CD14-positive monocyte (primary cell): ENCODE measurements around the gene DNAJC7. TPM values are rescaled to one million over a fixed set of nuclear protein-coding genes. Genes with fewer than 3 reads are reported as not detected.

ENCODE experiments used
- DNase-seq, 3 donors: peaks; one replicate each; pipeline ENCODE4 v3.0.0-alpha.2; 2011 to 2022
- H2AFZ ChIP-seq: 2 replicates; pipeline ENCODE4 v1.6.0; 2012; ENCODE audit warnings: mild to moderate bottlenecking, low read depth, low read length, inconsistent platforms; ENCODE audit not compliant: insufficient read depth, poor library complexity, severe bottlenecking
- H3K27ac ChIP-seq, 2 donors: 1 replicate in 1 of 2; 2 replicates in 1 of 2; pipeline ENCODE4 v1.5.1; 2012 to 2013; ENCODE audit warnings: low read length in 2 of 2, control low read depth in 1 of 2, inconsistent platforms in 1 of 2, low read depth in 1 of 2, mild to moderate bottlenecking in 1 of 2
- H3K27me3 ChIP-seq, 2 donors: one replicate each; pipeline versions ENCODE4 v1.6.0 to v1.6.1; 2011 to 2013; ENCODE audit warnings: low read length in 2 of 2; ENCODE audit not compliant: control insufficient read depth in 2 of 2, insufficient read depth in 2 of 2
- H3K36me3 ChIP-seq, 2 donors: replicated peaks in 1 of 2; 1 replicate in 1 of 2; 2 replicates in 1 of 2; pipeline versions ENCODE4 v1.5.1 to v1.6.1; 2012 to 2013; ENCODE audit warnings: low read length in 2 of 2, control low read depth in 1 of 2, inconsistent platforms in 1 of 2, mild to moderate bottlenecking in 1 of 2; ENCODE audit not compliant: insufficient read depth in 2 of 2, control insufficient read depth in 1 of 2
- H3K4me1 ChIP-seq, 2 donors: 1 replicate in 1 of 2; 2 replicates in 1 of 2; pipeline versions ENCODE4 v1.5.1 to v1.6.1; 2012 to 2013; ENCODE audit warnings: low read length in 2 of 2, control low read depth in 1 of 2, inconsistent platforms in 1 of 2, mild to moderate bottlenecking in 1 of 2, moderate library complexity in 1 of 2; ENCODE audit not compliant: insufficient read depth in 2 of 2, control insufficient read depth in 1 of 2
- H3K4me2 ChIP-seq: replicated peaks from 2 replicates; pipeline ENCODE3; 2012; ENCODE audit warnings: low read length, moderate library complexity, mild to moderate bottlenecking; ENCODE audit not compliant: poor library complexity, severe bottlenecking; ENCODE audit errors: extremely low read depth
- H3K4me3 ChIP-seq, 3 experiments: fragments of 200-600 bp in 1 of 3; sonication (generic) in 1 of 3; replicated peaks in 1 of 3; 1 replicate in 2 of 3; 2 replicates in 1 of 3; pipeline ENCODE4 v1.5.1; 2011 to 2013; ENCODE audit warnings: low read length in 3 of 3, mild to moderate bottlenecking in 3 of 3, control low read depth in 2 of 3, low read depth in 2 of 3, inconsistent platforms in 1 of 3, moderate library complexity in 1 of 3
- H3K79me2 ChIP-seq: 2 replicates; pipeline ENCODE4 v1.6.0; 2012; ENCODE audit warnings: mild to moderate bottlenecking, control low read depth, inconsistent platforms, low read length, moderate library complexity; ENCODE audit not compliant: insufficient read depth
- H3K9ac ChIP-seq: 2 replicates; pipeline ENCODE4 v1.6.0; 2017; ENCODE audit warnings: low read length, mild to moderate bottlenecking; ENCODE audit not compliant: insufficient read depth, poor library complexity, severe bottlenecking
- H3K9me3 ChIP-seq, 2 donors: replicated peaks in 1 of 2; 1 replicate in 1 of 2; 2 replicates in 1 of 2; pipeline versions ENCODE4 v1.5.1 to v1.6.1; 2012 to 2013; ENCODE audit warnings: low read length in 2 of 2, control low read depth in 1 of 2; ENCODE audit not compliant: control insufficient read depth in 1 of 2, insufficient read depth in 1 of 2
- H4K20me1 ChIP-seq: 2 replicates; pipeline ENCODE4 v1.6.0; 2012; ENCODE audit warnings: mild to moderate bottlenecking, low read length, control low read depth, moderate library complexity; ENCODE audit not compliant: insufficient read depth
- H3K27ac Mint-ChIP-seq, 7 donors: one replicate each; pipeline ENCODE4 v1.8.0; 2020; ENCODE audit warnings: mild to moderate bottlenecking in 7 of 7, mixed read lengths in 7 of 7, moderate library complexity in 6 of 7, inconsistent platforms in 2 of 7
- H3K27me3 Mint-ChIP-seq, 3 donors: one replicate each; pipeline ENCODE4 v1.8.0; 2021 to 2022; ENCODE audit warnings: low read depth in 3 of 3, mild to moderate bottlenecking in 3 of 3, mixed read lengths in 3 of 3, moderate library complexity in 3 of 3, inconsistent platforms in 1 of 3
- H3K36me3 Mint-ChIP-seq, 2 donors: one replicate each; pipeline ENCODE4 v1.8.0; 2020; ENCODE audit warnings: mixed read lengths in 2 of 2, inconsistent platforms in 1 of 2, mild to moderate bottlenecking in 1 of 2
- H3K4me1 Mint-ChIP-seq: one replicate; pipeline ENCODE4 v1.8.0; 2020; ENCODE audit warnings: mild to moderate bottlenecking, mixed read lengths
- H3K4me3 Mint-ChIP-seq, 2 donors: one replicate each; pipeline ENCODE4 v1.8.0; 2020; ENCODE audit warnings: mild to moderate bottlenecking in 2 of 2, mixed read lengths in 2 of 2, moderate library complexity in 1 of 2
- H3K9me3 Mint-ChIP-seq, 7 donors: one replicate each; pipeline ENCODE4 v1.8.0; 2020 to 2022; ENCODE audit warnings: mixed read lengths in 7 of 7, mild to moderate bottlenecking in 6 of 7, moderate library complexity in 6 of 7, inconsistent platforms in 2 of 7
- CTCF ChIP-seq: fragments of 200-600 bp; IDR thresholded peaks from one replicate; pipeline ENCODE4 v1.8.0; 2022; ENCODE audit warnings: antibody characterized with exemption, mild to moderate bottlenecking
- WGBS: methylation state at CpG from one replicate; pipeline ENCODE4 v1.1.5; 2013; ENCODE audit warnings: missing lambda C conversion rate; ENCODE audit not compliant: insufficient coverage; 5-methylcytosine and 5-hydroxymethylcytosine counted together
- intact Hi-C, 2 donors: fragments of 100-400 bp; cut with micrococcal nuclease; formaldehyde crosslinking; loops; one replicate each; pipeline versions ENCODE4 v1.15.0 to v1.15.1; 2023
- polyA plus RNA-seq, 3 donors: library from polyadenylated mRNA; depleted of rRNA in 1 of 3; unstranded in 2 of 3; stranded (reverse) in 1 of 3; fragments of 300-500 nt in 2 of 3; fragments of >200 nt in 1 of 3; fragmentation: Illumina TruSeq in 2 of 3; gene quantifications; 1 replicate in 2 of 3; 2 replicates in 1 of 3; pipeline ENCODE4 v1.2.3, GENCODE V29; 2012 to 2021

Gene DNAJC7
- polyA plus RNA-seq, 3 donors = 29.1 to 79.7 (median 59.6) TPM

GRCh38 chr17:42002792-42003301 is 14.4 kb downstream of the DNAJC7 start:
- intact Hi-C loops = no loop called here
- no peak for TF ChIP-seq CTCF
- peak overlapping the region in 3 of 7 donors; percentile 32 to 65 (median 48) for H3K27ac Mint-ChIP-seq
- Histone ChIP-seq H3K27ac (peak overlapping the region in 1 of 2 donors; percentile 60), H3K36me3 (peaks cover 41 to 62% of the 10 kb centered on the region in 2 donors), H3K9ac (no peak overlapping the region), H3K27me3 (no peaks in the 10 kb centered on the region), H3K79me2 (peaks cover 89% of the 10 kb centered on the region), H3K4me2 (no peak overlapping the region), H4K20me1 (peaks cover 97% of the 10 kb centered on the region), H3K9me3 (no peaks in the 10 kb centered on the region), H2AFZ (no peak overlapping the region), H3K4me3 (no peak overlapping the region), H3K4me1 (peaks cover 11 to 20% of the 10 kb centered on the region in 2 donors)
- H3K4me1 Mint-ChIP-seq = peaks cover 50% of the 10 kb centered on the region
- H3K4me3 Mint-ChIP-seq = no peak overlapping the region
- DNase-seq = no peak
- peaks cover 44 to 56% of the 10 kb centered on the region in 2 donors for H3K36me3 Mint-ChIP-seq
- WGBS = 100% methylated on average over 2 of the region's 3 CpGs
- H3K27me3 Mint-ChIP-seq = no peaks in the 10 kb centered on the region
- no peaks in the 10 kb centered on the region for H3K9me3 Mint-ChIP-seq

GRCh38 chr17:42002175-42002791 is 15.0 kb downstream of the DNAJC7 start:
- H3K27me3 Mint-ChIP-seq = no peaks in the 10 kb centered on the region
- intact Hi-C loops = no loop called here
- no peak for DNase-seq
- no peaks in the 10 kb centered on the region for H3K9me3 Mint-ChIP-seq
- H3K4me3 Mint-ChIP-seq = no peak overlapping the region
- TF ChIP-seq CTCF = no peak
- Histone ChIP-seq H2AFZ (no peak overlapping the region), H3K9me3 (no peaks in the 10 kb centered on the region), H3K79me2 (peaks cover 89% of the 10 kb centered on the region), H3K9ac (no peak overlapping the region), H3K36me3 (peaks cover 46 to 68% of the 10 kb centered on the region in 2 donors), H3K27ac (peak overlapping the region in 1 of 2 donors; percentile 60), H3K4me3 (no peak overlapping the region), H3K4me2 (no peak overlapping the region), H3K27me3 (no peaks in the 10 kb centered on the region), H4K20me1 (peaks cover 97% of the 10 kb centered on the region), H3K4me1 (peaks cover 11 to 20% of the 10 kb centered on the region in 2 donors)
- H3K27ac Mint-ChIP-seq = peak overlapping the region in 1 of 7 donors; percentile 54
- H3K4me1 Mint-ChIP-seq = peaks cover 49% of the 10 kb centered on the region
- WGBS = no CpG with 5 or more reads among the region's 7 CpGs
- H3K36me3 Mint-ChIP-seq = peaks cover 48 to 62% of the 10 kb centered on the region in 2 donors
